ENCODE results near the gene ALDH3A1. TPM values are rescaled to one million over a fixed set of nuclear protein-coding genes. Genes with fewer than 3 reads are reported as not detected.
"Not testable (repeated sequence)": the region's sequence is repeated elsewhere in the genome, so short reads cannot be mapped to it uniquely, and the experiment has no call there.

The ALDH3A1 gene
- total and polyA plus RNA-seq, 2 experiments from 2014 or later: 0.17 to 0.21 TPM

- H3K36me3 ChIP-seq (ENCODE audit: insufficient read depth): no peaks in the 10 kb centered on the region
- Mint-ChIP-seq H3K36me3 (ENCODE audit: low read depth) (no peaks in the 10 kb centered on the region), H3K4me1 (no peaks in the 10 kb centered on the region), H3K27me3 (ENCODE audit: insufficient read depth, low read depth, poor library complexity) (peaks cover 7% of the 10 kb centered on the region), H3K27ac (no peak overlapping the region), H3K9me3 (no peaks in the 10 kb centered on the region; the same call in 2 of the 3 replicates), H3K4me3 (no peak overlapping the region)
- peak; percentile 93 for ATAC-seq
- H3K27ac ChIP-seq (ENCODE audit: low read depth): no peak overlapping the region
- H3F3A ChIP-seq (replicated peaks; ENCODE audit: low read depth): no peaks in the 10 kb centered on the region
- no peak for TF ChIP-seq STAT1 (IDR thresholded peaks at IDR 0.05; ENCODE audit: unreplicated experiment)
- no peak for TF ChIP-seq EZH2phosphoT487 (IDR thresholded peaks at IDR 0.05; ENCODE audit: unreplicated experiment)
- TF ChIP-seq JUNB (IDR thresholded peaks at IDR 0.05; ENCODE audit: unreplicated experiment): no peak
- peak; percentile 95 to 98 for TF ChIP-seq CTCF (conservative IDR thresholded peaks at IDR 0.05; ENCODE audit: low read depth in 2 of 2)
- no peak for TF ChIP-seq ZNF114 (CRISPR knock-in tag; IDR thresholded peaks at IDR 0.05)
- TF ChIP-seq, protein P1, sequence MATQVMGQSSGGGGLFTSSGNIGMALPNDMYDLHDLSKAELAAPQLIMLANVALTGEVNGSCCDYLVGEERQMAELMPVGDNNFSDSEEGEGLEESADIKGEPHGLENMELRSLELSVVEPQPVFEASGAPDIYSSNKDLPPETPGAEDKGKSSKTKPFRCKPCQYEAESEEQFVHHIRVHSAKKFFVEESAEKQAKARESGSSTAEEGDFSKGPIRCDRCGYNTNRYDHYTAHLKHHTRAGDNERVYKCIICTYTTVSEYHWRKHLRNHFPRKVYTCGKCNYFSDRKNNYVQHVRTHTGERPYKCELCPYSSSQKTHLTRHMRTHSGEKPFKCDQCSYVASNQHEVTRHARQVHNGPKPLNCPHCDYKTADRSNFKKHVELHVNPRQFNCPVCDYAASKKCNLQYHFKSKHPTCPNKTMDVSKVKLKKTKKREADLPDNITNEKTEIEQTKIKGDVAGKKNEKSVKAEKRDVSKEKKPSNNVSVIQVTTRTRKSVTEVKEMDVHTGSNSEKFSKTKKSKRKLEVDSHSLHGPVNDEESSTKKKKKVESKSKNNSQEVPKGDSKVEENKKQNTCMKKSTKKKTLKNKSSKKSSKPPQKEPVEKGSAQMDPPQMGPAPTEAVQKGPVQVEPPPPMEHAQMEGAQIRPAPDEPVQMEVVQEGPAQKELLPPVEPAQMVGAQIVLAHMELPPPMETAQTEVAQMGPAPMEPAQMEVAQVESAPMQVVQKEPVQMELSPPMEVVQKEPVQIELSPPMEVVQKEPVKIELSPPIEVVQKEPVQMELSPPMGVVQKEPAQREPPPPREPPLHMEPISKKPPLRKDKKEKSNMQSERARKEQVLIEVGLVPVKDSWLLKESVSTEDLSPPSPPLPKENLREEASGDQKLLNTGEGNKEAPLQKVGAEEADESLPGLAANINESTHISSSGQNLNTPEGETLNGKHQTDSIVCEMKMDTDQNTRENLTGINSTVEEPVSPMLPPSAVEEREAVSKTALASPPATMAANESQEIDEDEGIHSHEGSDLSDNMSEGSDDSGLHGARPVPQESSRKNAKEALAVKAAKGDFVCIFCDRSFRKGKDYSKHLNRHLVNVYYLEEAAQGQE (IDR thresholded peaks at IDR 0.05; ENCODE audit: unreplicated experiment): no peak
- no peak for TF ChIP-seq EZH2 (IDR thresholded peaks at IDR 0.05; ENCODE audit: low read depth, unreplicated experiment)
- peak; percentile 79 for DNase-seq (ENCODE audit: low spot score)
- peak overlapping the region; percentile 94 for H2AFZ ChIP-seq
- no peaks in the 10 kb centered on the region for H3K79me2 ChIP-seq (replicated peaks; ENCODE audit: insufficient read depth)
- no peak overlapping the region for H3K4me3 ChIP-seq
- H3K4me1 ChIP-seq (ENCODE audit: insufficient read depth): no peaks in the 10 kb centered on the region
- H3K9me2 ChIP-seq (ENCODE audit: insufficient read depth): no peaks in the 10 kb centered on the region
- no peaks in the 10 kb centered on the region for H3K27me3 ChIP-seq (ENCODE audit: insufficient read depth)
- H4K20me1 ChIP-seq (replicated peaks; ENCODE audit: insufficient read depth): no peaks in the 10 kb centered on the region
- H3K4me2 ChIP-seq: no peak overlapping the region
These were observed 18.5 kb upstream of the ALDH3A1 start for GRCh38 chr17:19766421-19767270.

- H3K36me3 Mint-ChIP-seq (ENCODE audit: low read depth): no peaks in the 10 kb centered on the region
- DNase-seq (ENCODE audit: low spot score): no peak
- no peaks in the 10 kb centered on the region for H4K20me1 ChIP-seq (replicated peaks; ENCODE audit: insufficient read depth)
These were observed 17.9 kb upstream of the ALDH3A1 start for GRCh38 chr17:19766016-19766415.

DNA sequence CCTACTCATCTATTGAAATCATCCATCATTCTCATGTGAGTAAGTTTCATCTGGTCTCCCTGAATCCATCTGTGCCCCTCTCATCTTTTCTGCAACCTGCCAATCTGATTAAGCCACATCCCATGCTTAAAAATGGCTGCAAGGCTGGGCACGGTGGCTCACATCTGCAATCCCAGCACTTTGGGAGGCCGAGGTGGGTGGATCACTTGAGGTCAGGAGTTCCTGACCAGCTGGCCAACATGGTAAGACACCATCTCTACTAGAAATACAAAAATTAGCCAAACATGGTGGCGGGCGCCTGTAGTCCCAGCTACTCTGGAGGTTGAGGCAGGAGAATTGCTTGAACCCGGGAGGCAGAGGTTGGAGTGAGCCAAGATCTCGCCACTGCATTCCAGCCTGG is 15.9 kb upstream of the ALDH3A1 start:
- not testable (repeated sequence) for ATAC-seq; H4K20me1 ChIP-seq (replicated peaks; ENCODE audit: insufficient read depth); H3K4me1 ChIP-seq (ENCODE audit: insufficient read depth); H3K9me3 Mint-ChIP-seq; H3K36me3 ChIP-seq (ENCODE audit: insufficient read depth); H3K27me3 ChIP-seq (ENCODE audit: insufficient read depth); H3K27ac Mint-ChIP-seq; H3K4me3 ChIP-seq; H3F3A ChIP-seq (replicated peaks; ENCODE audit: low read depth); DNase-seq (ENCODE audit: low spot score); H3K79me2 ChIP-seq (replicated peaks; ENCODE audit: insufficient read depth); H3K4me1 Mint-ChIP-seq; H3K27ac ChIP-seq (ENCODE audit: low read depth); H3K36me3 Mint-ChIP-seq (ENCODE audit: low read depth); H3K4me3 Mint-ChIP-seq; H3K27me3 Mint-ChIP-seq (ENCODE audit: insufficient read depth, low read depth, poor library complexity); H3K4me2 ChIP-seq; H3K9me2 ChIP-seq (ENCODE audit: insufficient read depth); H2AFZ ChIP-seq

More at GRCh38 chr17:19766016-19766415, 17.9 kb upstream of the ALDH3A1 start:
- Mint-ChIP-seq H3K27me3 (ENCODE audit: insufficient read depth, low read depth, poor library complexity) (peaks cover 7% of the 10 kb centered on the region), H3K27ac (no peak overlapping the region), H3K9me3 (no peaks in the 10 kb centered on the region; the same call in 2 of the 3 replicates), H3K4me3 (no peak overlapping the region), H3K4me1 (no peaks in the 10 kb centered on the region)
- Histone ChIP-seq H3K79me2 (replicated peaks; ENCODE audit: insufficient read depth) (no peaks in the 10 kb centered on the region), H3K4me2 (no peak overlapping the region), H3K27ac (ENCODE audit: low read depth) (no peak overlapping the region), H3K4me3 (no peak overlapping the region), H3K4me1 (ENCODE audit: insufficient read depth) (no peaks in the 10 kb centered on the region), H2AFZ (peak overlapping the region; percentile 94), H3K27me3 (ENCODE audit: insufficient read depth) (no peaks in the 10 kb centered on the region), H3F3A (replicated peaks; ENCODE audit: low read depth) (no peaks in the 10 kb centered on the region), H3K9me2 (ENCODE audit: insufficient read depth) (no peaks in the 10 kb centered on the region), H3K36me3 (ENCODE audit: insufficient read depth) (no peaks in the 10 kb centered on the region)
- peak; percentile 28 for ATAC-seq
- TF ChIP-seq CTCF (conservative IDR thresholded peaks at IDR 0.05; ENCODE audit: low read depth in 2 of 2): no peak
